SK-N-SH (cell line): ENCODE results near the gene SNX9. TPM values are rescaled to one million over a fixed set of nuclear protein-coding genes. Genes with fewer than 3 reads are reported as not detected.

Experiments used
- CTCF ChIA-PET: fragments of 300-600, 350-600 bp; formaldehyde crosslinking; extraction: SDS; loops from one replicate; lab custom pipeline; 2021; lab: Yijun Ruan, JAX
- POLR2A ChIA-PET: fragments of 350-600 bp; sonication (Branson Sonifier 250); formaldehyde crosslinking; extraction: SDS; loops from one replicate; lab custom pipeline; 2020; ENCODE audit warnings: antibody characterized with exemption, inconsistent platforms; lab: Yijun Ruan, JAX
- DNase-seq: peaks from one replicate; pipeline ENCODE4 v3.0.0; 2012
- H2AFZ ChIP-seq: fragments of 200-600 bp; sonication (generic); 2 replicates; pipeline ENCODE4 v1.8.1; 2016; ENCODE audit warnings: antibody characterized with exemption, mild to moderate bottlenecking, low read depth
- H3F3A ChIP-seq: fragments of 200-600 bp; sonication (generic); replicated peaks from 2 replicates; pipeline ENCODE3; 2016; ENCODE audit warnings: antibody characterized with exemption, mild to moderate bottlenecking; ENCODE audit not compliant: insufficient read depth
- H3K27ac ChIP-seq, 2 experiments: fragments of 200-500 bp in 1 of 2; fragments of 200-600 bp in 1 of 2; sonication (Bioruptor generic) in 1 of 2; sonication (generic), shearing (Covaris generic) in 1 of 2; 2 replicates each; pipeline versions ENCODE4 v1.5.1 to v1.6.1; 2014 to 2016; ENCODE audit warnings: low read depth in 2 of 2, inconsistent platforms in 1 of 2, low read length in 1 of 2, mild to moderate bottlenecking in 1 of 2, mixed read lengths in 1 of 2
- H3K27me3 ChIP-seq: fragments of 200-600 bp; sonication (generic), shearing (Covaris generic); 2 replicates; pipeline ENCODE4 v1.6.1; 2016; ENCODE audit warnings: mixed run types; ENCODE audit not compliant: insufficient read depth
- H3K36me3 ChIP-seq, 2 experiments: fragments of 200-500 bp in 1 of 2; fragments of 200-600 bp in 1 of 2; sonication (Bioruptor generic) in 1 of 2; sonication (generic) in 1 of 2; replicated peaks in 1 of 2; 2 replicates each; pipeline versions ENCODE3 to v1.5.1; 2014 to 2016; ENCODE audit warnings: low read length in 1 of 2, mild to moderate bottlenecking in 1 of 2; ENCODE audit not compliant: insufficient read depth in 2 of 2, control insufficient read depth in 1 of 2
- H3K4me1 ChIP-seq, 2 experiments: fragments of 200-500 bp in 1 of 2; fragments of 200-600 bp in 1 of 2; sonication (Bioruptor generic) in 1 of 2; sonication (generic), shearing (Covaris generic) in 1 of 2; 2 replicates each; pipeline versions ENCODE4 v1.5.1 to v1.6.1; 2014 to 2016; ENCODE audit warnings: low read depth in 1 of 2, low read length in 1 of 2, mixed run types in 1 of 2; ENCODE audit not compliant: insufficient read depth in 2 of 2, control insufficient read depth in 1 of 2
- H3K4me2 ChIP-seq: fragments of 200-600 bp; sonication (generic), shearing (Covaris generic); 2 replicates; pipeline ENCODE4 v1.6.1; 2017; ENCODE audit warnings: mixed run types
- H3K4me3 ChIP-seq, 2 experiments: fragments of 200-500 bp in 1 of 2; fragments of 200-600 bp in 1 of 2; sonication (Bioruptor generic) in 1 of 2; sonication (generic), shearing (Covaris generic) in 1 of 2; 2 replicates each; pipeline versions ENCODE4 v1.5.1 to v1.8.1; 2014 to 2016; ENCODE audit warnings: low read depth in 2 of 2, inconsistent platforms in 1 of 2, low read length in 1 of 2, mild to moderate bottlenecking in 1 of 2, mixed read lengths in 1 of 2, moderate library complexity in 1 of 2
- H3K79me2 ChIP-seq: fragments of 200-600 bp; sonication (generic); 2 replicates; pipeline ENCODE4 v1.8.1; 2017; ENCODE audit warnings: mild to moderate bottlenecking; ENCODE audit not compliant: insufficient read depth
- H3K9ac ChIP-seq: fragments of 200-600 bp; sonication (generic); 2 replicates; pipeline ENCODE4 v1.6.1; 2017; ENCODE audit warnings: mixed run types
- H3K9me2 ChIP-seq: fragments of 200-600 bp; sonication (generic); 2 replicates; pipeline ENCODE4 v1.6.1; 2017; ENCODE audit warnings: mixed run types
- H3K9me3 ChIP-seq: fragments of 200-600 bp; sonication (generic); 2 replicates; pipeline ENCODE4 v1.6.1; 2017; ENCODE audit warnings: mixed run types, mild to moderate bottlenecking, moderate library complexity
- H4K20me1 ChIP-seq: fragments of 200-600 bp; sonication (generic); 2 replicates; pipeline ENCODE4 v1.6.1; 2017; ENCODE audit warnings: mild to moderate bottlenecking, mixed run types; ENCODE audit not compliant: insufficient read depth
- CHD2 ChIP-seq: fragments of 150-350 bp; IDR thresholded peaks from 2 replicates; pipeline ENCODE4 v1.6.1; 2018; ENCODE audit warnings: low read length; ENCODE audit not compliant: partially characterized antibody
- ELF1 ChIP-seq: IDR thresholded peaks from 2 replicates; pipeline ENCODE4 v1.4.0; 2012
- EP300 ChIP-seq, 2 experiments: IDR thresholded peaks; 2 replicates each; pipeline versions ENCODE4 v1.4.0 to v1.6.1; 2012; ENCODE audit warnings: borderline replicate concordance in 1 of 2, low read depth in 1 of 2, low read length in 1 of 2
- FOSL2 ChIP-seq: IDR thresholded peaks from 2 replicates; pipeline ENCODE4 v1.4.0; 2012; ENCODE audit warnings: low read depth, mild to moderate bottlenecking, moderate library complexity, borderline replicate concordance
- FOXJ3 ChIP-seq: sonication (generic); formaldehyde crosslinking; IDR thresholded peaks from 2 replicates; pipeline ENCODE4 v1.5.1; 2020; ENCODE audit warnings: mild to moderate bottlenecking, missing genetic modification reagents
- GABPA ChIP-seq: IDR thresholded peaks from 2 replicates; pipeline ENCODE4 v1.4.0; 2012; ENCODE audit warnings: low read depth, mild to moderate bottlenecking
- GATA2 ChIP-seq: sonication (generic); formaldehyde crosslinking; IDR thresholded peaks from 2 replicates; pipeline ENCODE4 v1.5.0; 2020; ENCODE audit warnings: mild to moderate bottlenecking, missing genetic modification reagents
- MEF2A ChIP-seq: IDR thresholded peaks from 2 replicates; pipeline ENCODE4 v1.4.0; 2012; ENCODE audit warnings: low read depth, borderline replicate concordance
- MXI1 ChIP-seq: IDR thresholded peaks from 2 replicates; pipeline ENCODE4 v1.6.1; 2012; ENCODE audit warnings: mild to moderate bottlenecking, low read depth, low read length, improper control_type of control experiment
- NRF1 ChIP-seq: IDR thresholded peaks from 2 replicates; pipeline ENCODE4 v1.6.1; 2012; ENCODE audit warnings: low read depth, mild to moderate bottlenecking, low read length
- POLR2AphosphoS5 ChIP-seq: IDR thresholded peaks from 2 replicates; pipeline ENCODE4 v1.6.1; 2012; ENCODE audit warnings: low read depth, low read length
- RAD21 ChIP-seq: IDR thresholded peaks from 2 replicates; pipeline ENCODE4 v1.6.1; 2012; ENCODE audit warnings: mild to moderate bottlenecking, low read length
- RCOR1 ChIP-seq: fragments of 150-350 bp; IDR thresholded peaks from 2 replicates; pipeline ENCODE4 v1.6.1; 2017; ENCODE audit warnings: antibody characterized with exemption, low read length
- RXRA ChIP-seq: IDR thresholded peaks from 2 replicates; pipeline ENCODE4 v1.4.0; 2012; ENCODE audit warnings: low read depth, mild to moderate bottlenecking, borderline replicate concordance
- TCF12 ChIP-seq: IDR thresholded peaks from 2 replicates; pipeline ENCODE4 v1.4.0; 2012
- TEAD4 ChIP-seq: IDR thresholded peaks from 2 replicates; pipeline ENCODE4 v1.4.0; 2012; ENCODE audit warnings: mild to moderate bottlenecking, borderline replicate concordance; ENCODE audit not compliant: insufficient read depth
- WGBS: methylation state at CpG from one replicate; pipeline ENCODE4 v1.1.6; 2017; ENCODE audit warnings: low lambda C conversion rate; 5-methylcytosine and 5-hydroxymethylcytosine counted together
- polyA plus RNA-seq, 3 experiments: library from polyadenylated mRNA; depleted of rRNA; stranded (reverse); fragments of >200 nt; gene quantifications; 2 replicates each; pipeline ENCODE4 v1.2.3, GENCODE V29; 2012
- TF ChIP-seq, protein P1 (sequence below): fragments of 200-600 bp; sonication (generic); IDR thresholded peaks from 2 replicates; pipeline ENCODE4 v1.6.1; 2017; ENCODE audit warnings: antibody characterized with exemption, mild to moderate bottlenecking, moderate library complexity

SNX9 gene
- polyA plus RNA-seq, 1 of the 3 experiments (the other 2 are of a cell fraction) = 31.6 TPM

DNA sequence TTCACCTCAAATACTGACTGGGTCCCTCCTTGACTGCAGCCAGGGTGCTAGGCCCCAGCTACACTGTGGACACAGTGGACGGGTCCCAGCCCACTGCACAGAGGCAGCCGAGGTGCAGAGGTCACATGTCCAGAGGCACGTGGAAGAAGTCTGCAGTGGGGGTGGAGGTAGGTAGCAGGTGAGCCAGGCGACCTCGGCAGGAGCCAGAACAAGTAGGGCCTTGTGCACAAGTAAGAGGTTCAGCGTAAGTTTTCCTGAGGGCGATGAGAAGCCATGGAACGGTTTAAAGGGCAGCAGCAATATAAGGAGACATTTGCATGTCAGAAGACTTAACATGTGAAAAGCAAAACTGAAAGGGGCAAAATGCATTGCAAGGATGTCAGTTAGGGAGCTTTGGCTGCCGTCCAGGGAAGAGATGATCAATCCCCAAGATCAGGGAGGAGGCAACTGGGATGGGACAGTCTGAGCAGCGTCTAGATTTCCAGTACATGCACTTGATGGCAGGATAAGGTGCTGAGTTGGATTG, 49.7 kb upstream of the SNX9 start (continued):
- TF ChIP-seq, protein P1, sequence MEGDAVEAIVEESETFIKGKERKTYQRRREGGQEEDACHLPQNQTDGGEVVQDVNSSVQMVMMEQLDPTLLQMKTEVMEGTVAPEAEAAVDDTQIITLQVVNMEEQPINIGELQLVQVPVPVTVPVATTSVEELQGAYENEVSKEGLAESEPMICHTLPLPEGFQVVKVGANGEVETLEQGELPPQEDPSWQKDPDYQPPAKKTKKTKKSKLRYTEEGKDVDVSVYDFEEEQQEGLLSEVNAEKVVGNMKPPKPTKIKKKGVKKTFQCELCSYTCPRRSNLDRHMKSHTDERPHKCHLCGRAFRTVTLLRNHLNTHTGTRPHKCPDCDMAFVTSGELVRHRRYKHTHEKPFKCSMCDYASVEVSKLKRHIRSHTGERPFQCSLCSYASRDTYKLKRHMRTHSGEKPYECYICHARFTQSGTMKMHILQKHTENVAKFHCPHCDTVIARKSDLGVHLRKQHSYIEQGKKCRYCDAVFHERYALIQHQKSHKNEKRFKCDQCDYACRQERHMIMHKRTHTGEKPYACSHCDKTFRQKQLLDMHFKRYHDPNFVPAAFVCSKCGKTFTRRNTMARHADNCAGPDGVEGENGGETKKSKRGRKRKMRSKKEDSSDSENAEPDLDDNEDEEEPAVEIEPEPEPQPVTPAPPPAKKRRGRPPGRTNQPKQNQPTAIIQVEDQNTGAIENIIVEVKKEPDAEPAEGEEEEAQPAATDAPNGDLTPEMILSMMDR = no peak
- TF ChIP-seq NRF1 (no peak), RCOR1 (no peak)

DNA sequence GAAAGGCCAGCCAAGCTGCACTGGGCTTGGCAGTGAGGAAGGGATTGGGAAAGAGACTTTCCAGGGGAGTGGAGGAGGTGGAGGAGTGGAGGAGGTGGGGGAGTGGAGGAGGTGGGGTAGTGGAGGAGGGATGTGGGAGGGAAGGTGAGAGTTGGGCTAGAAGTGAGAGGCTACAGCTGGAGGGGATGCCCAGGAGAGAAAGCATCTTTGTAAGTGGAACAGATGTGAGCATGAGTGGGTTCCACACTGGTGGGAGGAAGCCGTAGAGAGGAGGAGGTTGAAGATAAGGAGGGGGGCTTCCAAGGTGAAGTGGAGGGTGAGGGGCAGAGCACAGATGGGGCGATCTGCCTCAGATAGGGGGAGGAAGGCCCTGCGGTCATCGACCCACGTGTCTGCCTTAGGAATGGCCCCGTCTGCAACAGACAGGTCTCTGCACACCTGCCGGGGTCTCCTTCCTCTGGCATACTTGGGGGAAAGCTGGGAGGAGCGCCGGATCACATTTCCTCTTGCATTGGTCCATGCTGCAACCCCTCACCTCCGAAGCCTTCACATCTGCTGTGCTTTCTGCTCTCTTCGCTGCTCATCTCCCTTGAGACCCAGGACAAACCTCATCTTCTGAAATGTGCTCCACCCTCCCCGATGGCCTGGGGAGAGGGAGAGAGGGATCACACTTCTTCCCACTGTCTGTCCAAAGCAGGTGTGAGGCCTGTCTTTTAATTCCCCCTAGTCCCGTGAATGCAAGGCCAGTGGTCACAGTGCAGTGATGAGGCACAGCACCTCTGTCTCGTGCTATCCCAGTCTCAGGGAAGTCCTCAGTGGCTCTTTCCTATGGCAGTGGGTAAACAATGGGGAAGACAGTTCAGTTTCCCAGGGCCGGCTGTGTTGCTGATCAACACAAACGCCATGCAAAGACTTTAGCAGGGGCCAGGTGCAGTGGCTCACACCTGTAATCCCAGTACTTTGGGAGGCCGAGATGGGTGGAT, 48.6 kb upstream of the SNX9 start:
- POLR2A ChIA-PET = no interaction called here

DNA sequence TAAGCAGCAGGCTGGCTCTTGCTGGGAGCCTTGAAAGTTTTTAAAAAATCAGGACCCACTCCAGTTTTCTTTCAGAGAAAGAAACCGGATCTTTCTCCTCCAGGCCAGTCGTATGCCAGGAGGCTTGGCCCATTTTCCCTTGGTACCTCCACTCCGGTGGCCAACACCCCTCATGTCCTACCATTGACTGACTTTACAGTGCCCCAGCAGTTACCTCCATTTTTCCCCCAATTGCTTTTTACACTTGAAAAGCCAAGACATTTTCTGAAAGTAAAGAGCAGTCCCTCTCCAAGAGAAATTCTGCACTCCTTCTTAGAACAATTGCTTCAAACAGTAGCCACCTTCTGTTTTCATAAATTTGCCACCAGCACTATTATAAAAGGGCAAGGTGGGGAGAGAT, 47.7 kb upstream of the SNX9 start:
- no peak overlapping the region for H3K27ac ChIP-seq
- no peaks in the 10 kb centered on the region for H3K9me2 ChIP-seq
- TF ChIP-seq CHD2 (no peak), NRF1 (no peak), FOSL2 (no peak), FOXJ3 (CRISPR knock-in tag) (no peak), TCF12 (no peak), MEF2A (no peak), GABPA (no peak)
- ChIA-PET POLR2A (no interaction called here), CTCF (interaction anchor here (1.0 kb wide), 1 partner anchor 18 kb away, joined by 4 read pairs; no protein-coding TSS in a partner anchor)
- no peak for DNase-seq
- no peaks in the 10 kb centered on the region for H3K79me2 ChIP-seq
- no peak overlapping the region for H3K9ac ChIP-seq
- H3K4me3 ChIP-seq = no peak overlapping the region
- no peaks in the 10 kb centered on the region for H3K27me3 ChIP-seq
- no peak overlapping the region for H3K4me2 ChIP-seq
- H2AFZ ChIP-seq = no peak overlapping the region
- H4K20me1 ChIP-seq = no peaks in the 10 kb centered on the region
- no peaks in the 10 kb centered on the region; a peak in 1 of 4 replicates for H3K4me1 ChIP-seq
- H3F3A ChIP-seq = peaks cover 18% of the 10 kb centered on the region
- no peaks in the 10 kb centered on the region for H3K9me3 ChIP-seq
- 92% methylated on average over 3 of the region's 3 CpGs for whole genome bisulfite sequencing
- no peaks in the 10 kb centered on the region for H3K36me3 ChIP-seq

More for the DNA sequence above, 48.6 kb upstream of the SNX9 start:
- no peak overlapping the region for H3K9ac ChIP-seq
- H4K20me1 ChIP-seq = no peaks in the 10 kb centered on the region
- peak; percentile 50 for DNase-seq
- no peaks in the 10 kb centered on the region for H3K79me2 ChIP-seq
- TF ChIP-seq POLR2AphosphoS5 (no peak), EP300 (IDR thresholded peaks at IDR 0.05; ENCODE audit: borderline replicate concordance in 1 of 2, low read depth in 1 of 2, low read length in 1 of 2) (no peak), GATA2 (CRISPR knock-in tag) (no peak), RXRA (no peak), CHD2 (no peak), MEF2A (no peak), ELF1 (no peak), TEAD4 (no peak), MXI1 (no peak), RCOR1 (no peak), RAD21 (no peak)
- H3K27ac ChIP-seq = no peak overlapping the region
- no peak overlapping the region for H3K4me2 ChIP-seq
- CTCF ChIA-PET = no interaction called here
- H3K4me1 ChIP-seq = peaks cover 0 to 7% of the 10 kb centered on the region in 2 experiments; a peak in 2 of 4 replicates
- no peaks in the 10 kb centered on the region for H3K9me2 ChIP-seq
- no peak overlapping the region for H2AFZ ChIP-seq
- H3K9me3 ChIP-seq = no peaks in the 10 kb centered on the region
- H3F3A ChIP-seq = peaks cover 19% of the 10 kb centered on the region
- H3K36me3 ChIP-seq = no peaks in the 10 kb centered on the region
- H3K27me3 ChIP-seq = no peaks in the 10 kb centered on the region
- H3K4me3 ChIP-seq = no peak overlapping the region
- 72% methylated on average over 13 of the region's 17 CpGs for WGBS
